GM19035 (cell line): ENCODE data around the gene PRKG1.
A peak's percentile ranks its signal among the peaks of the same experiment; 100 is the strongest.
"Not testable (repeated sequence)": the region's sequence is repeated elsewhere in the genome, so short reads cannot be mapped to it uniquely, and the experiment has no call there.

Source experiments
- ATAC-seq: cut with Tn5 transposase; IDR thresholded peaks from one replicate; pipeline ENCODE4 v1.9.1; 2021; ENCODE audit not compliant: unreplicated experiment

PRKG1 gene

GRCh38 chr10:51416494-51416893 lies 342.2 kb downstream of the PRKG1 start:
- no peak for ATAC-seq

GRCh38 chr10:51419196-51420093 lies 345.2 kb downstream of the PRKG1 start:
- no peak for ATAC-seq

GRCh38 chr10:51421853-51422252 lies 347.6 kb downstream of the PRKG1 start:
- ATAC-seq, result no peak

GRCh38 chr10:51422311-51423120 lies 348.2 kb downstream of the PRKG1 start:
- ATAC-seq, result peak; percentile 80

GRCh38 chr10:51423121-51423452 lies 348.8 kb downstream of the PRKG1 start:
- no peak for ATAC-seq

- ATAC-seq, result no peak
Observed at GRCh38 chr10:51425431-51425830, 351.1 kb downstream of the PRKG1 start.

GRCh38 chr10:51427758-51428157 lies 353.5 kb downstream of the PRKG1 start:
- no peak for ATAC-seq

- no peak for ATAC-seq
Observed at GRCh38 chr10:51430506-51430905, 356.2 kb downstream of the PRKG1 start.

- ATAC-seq, result no peak
Observed at GRCh38 chr10:51433949-51434475, 359.7 kb downstream of the PRKG1 start.

- no peak for ATAC-seq
Observed at GRCh38 chr10:51436805-51437204, 362.5 kb downstream of the PRKG1 start.

GRCh38 chr10:51439645-51440044 lies 365.4 kb downstream of the PRKG1 start:
- ATAC-seq, result no peak

- no peak for ATAC-seq
Observed at GRCh38 chr10:51445588-51445987, 371.3 kb downstream of the PRKG1 start.

- no peak for ATAC-seq
Observed at GRCh38 chr10:51447119-51447518, 372.8 kb downstream of the PRKG1 start.

- ATAC-seq, result not testable (repeated sequence)
Observed at GRCh38 chr10:51455762-51456161, 381.5 kb downstream of the PRKG1 start.

- ATAC-seq, result no peak
Observed at GRCh38 chr10:51459476-51459875, 385.2 kb downstream of the PRKG1 start.

- ATAC-seq, result no peak
Observed at GRCh38 chr10:51462076-51462779, 387.9 kb downstream of the PRKG1 start.

GRCh38 chr10:51468424-51468823 lies 394.1 kb downstream of the PRKG1 start:
- ATAC-seq, result no peak

GRCh38 chr10:51469686-51470085 lies 395.4 kb downstream of the PRKG1 start:
- ATAC-seq, result no peak

GRCh38 chr10:51471271-51471670 lies 397.0 kb downstream of the PRKG1 start:
- no peak for ATAC-seq

GRCh38 chr10:51472154-51472553 lies 397.9 kb downstream of the PRKG1 start:
- no peak for ATAC-seq

- ATAC-seq, result no peak
Observed at GRCh38 chr10:51479711-51480110, 405.4 kb downstream of the PRKG1 start.
